GM20000 (cell line): ENCODE measurements around the gene OSCP1.

Source experiments
- DNase-seq: peaks from one replicate; pipeline ENCODE4 v3.0.0; 2012; ENCODE audit warnings: low spot score
- CTCF ChIP-seq: IDR thresholded peaks from 2 replicates; pipeline ENCODE4 v1.5.1; 2012; ENCODE audit warnings: mild to moderate bottlenecking, control low read depth; ENCODE audit errors: extremely low read depth, missing control alignments

The OSCP1 gene

GRCh38 chr1:36421649-36422048 is 28.6 kb downstream of the OSCP1 start:
- no peak for DNase-seq
- no peak for TF ChIP-seq CTCF

- peak; percentile 83 for TF ChIP-seq CTCF
- DNase-seq, result peak; percentile 80
Measured at GRCh38 chr1:36420836-36421317, 29.4 kb downstream of the OSCP1 start.

- no peak for DNase-seq
- TF ChIP-seq CTCF, result no peak
Measured at GRCh38 chr1:36420409-36420808, 29.8 kb downstream of the OSCP1 start.

GRCh38 chr1:36419569-36419968 is 30.7 kb downstream of the OSCP1 start:
- no peak for DNase-seq
- TF ChIP-seq CTCF, result no peak

- no peak for DNase-seq
- no peak for TF ChIP-seq CTCF
Measured at GRCh38 chr1:36419140-36419539, 31.1 kb downstream of the OSCP1 start.

- TF ChIP-seq CTCF, result no peak
- DNase-seq, result no peak
Measured at GRCh38 chr1:36417931-36418330, 32.3 kb downstream of the OSCP1 start.

GRCh38 chr1:36415661-36416326 is 34.5 kb downstream of the OSCP1 start:
- DNase-seq, result no peak
- TF ChIP-seq CTCF, result no peak
